Thyroid gland (tissue), 4 donors: ENCODE data around the gene RTKN. TPM values are rescaled to one million over a fixed set of nuclear protein-coding genes. Genes with fewer than 3 reads are reported as not detected.

Experiments
- DNase-seq, 2 donors: peaks; one replicate each; pipeline ENCODE4 v3.0.0-alpha.2; 2019
- H3K27ac ChIP-seq, 3 donors: fragments of 200-600 bp; sonication (generic); 1 replicate in 2 of 3; 2 replicates in 1 of 3; pipeline ENCODE4 v1.5.1; 2016 to 2019; ENCODE audit warnings: mild to moderate bottlenecking in 1 of 3, moderate library complexity in 1 of 3
- H3K27me3 ChIP-seq: fragments of 200-600 bp; sonication (generic); one replicate; pipeline ENCODE4 v1.5.1; 2019
- H3K36me3 ChIP-seq, 2 donors: fragments of 200-600 bp; sonication (generic); one replicate each; pipeline ENCODE4 v1.5.1; 2016 to 2019
- H3K4me1 ChIP-seq, 2 donors: fragments of 200-600 bp; sonication (generic); one replicate each; pipeline ENCODE4 v1.5.1; 2017 to 2019
- H3K4me3 ChIP-seq, 3 donors: fragments of 200-600 bp; sonication (generic); replicated peaks in 1 of 3; 1 replicate in 2 of 3; 2 replicates in 1 of 3; pipeline ENCODE4 v1.5.1; 2016; ENCODE audit warnings: mild to moderate bottlenecking in 1 of 3
- H3K9me3 ChIP-seq: fragments of 200-600 bp; sonication (generic); one replicate; pipeline ENCODE4 v1.5.1; 2017
- POLR2A ChIP-seq, 2 donors: fragments of 450-650 bp; IDR thresholded peaks; one replicate each; pipeline ENCODE4 v1.6.1; 2017; ENCODE audit warnings: antibody characterized with exemption in 2 of 2, mild to moderate bottlenecking in 2 of 2, moderate library complexity in 1 of 2
- WGBS, 2 donors: methylation state at CpG; one replicate each; pipeline ENCODE4 v1.1.5; 2017; 5-methylcytosine and 5-hydroxymethylcytosine counted together
- intact Hi-C: fragments of 100-400 bp; cut with DNase I; formaldehyde crosslinking; loops from one replicate; pipeline ENCODE4 v1.15.1; 2023
- total RNA-seq, 4 donors: library from RNA; depleted of rRNA; stranded (reverse); fragments of >200 nt; gene quantifications; one replicate each; pipeline ENCODE4 v1.2.3, GENCODE V29; 2016
- TF ChIP-seq, protein P1 (sequence below), 6 experiments: fragments of 200-600 bp in 3 of 6; fragments of 450-650 bp in 3 of 6; sonication (generic) in 3 of 6; IDR thresholded peaks; one replicate each; pipeline ENCODE4 v1.5.1; 2016 to 2019; ENCODE audit warnings: antibody characterized with exemption in 6 of 6, mild to moderate bottlenecking in 2 of 6, inconsistent platforms in 1 of 6, moderate library complexity in 1 of 6

The RTKN gene
- total RNA-seq, 4 donors from 2014 or later, result 24.5 to 41.9 (median 35.6) TPM

DNA sequence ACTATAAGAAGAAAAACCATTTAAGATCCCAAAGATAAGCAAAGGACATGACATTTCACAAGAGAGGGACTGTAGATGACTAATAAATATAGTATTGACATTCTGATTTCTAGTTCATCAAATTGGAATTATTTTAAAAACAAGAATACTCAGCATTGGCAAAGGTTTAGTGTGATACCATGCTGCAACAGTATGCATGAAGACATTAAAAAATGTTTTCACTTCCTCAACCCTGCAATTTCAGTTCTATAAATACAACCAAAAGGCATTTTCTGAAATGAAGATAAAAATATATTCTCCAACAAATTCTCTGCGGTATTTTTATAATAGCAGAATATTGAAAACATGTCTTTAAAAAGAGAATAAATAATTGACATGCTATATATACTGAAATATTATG lies 22.4 kb downstream of the RTKN start:
- TF ChIP-seq, protein P1, sequence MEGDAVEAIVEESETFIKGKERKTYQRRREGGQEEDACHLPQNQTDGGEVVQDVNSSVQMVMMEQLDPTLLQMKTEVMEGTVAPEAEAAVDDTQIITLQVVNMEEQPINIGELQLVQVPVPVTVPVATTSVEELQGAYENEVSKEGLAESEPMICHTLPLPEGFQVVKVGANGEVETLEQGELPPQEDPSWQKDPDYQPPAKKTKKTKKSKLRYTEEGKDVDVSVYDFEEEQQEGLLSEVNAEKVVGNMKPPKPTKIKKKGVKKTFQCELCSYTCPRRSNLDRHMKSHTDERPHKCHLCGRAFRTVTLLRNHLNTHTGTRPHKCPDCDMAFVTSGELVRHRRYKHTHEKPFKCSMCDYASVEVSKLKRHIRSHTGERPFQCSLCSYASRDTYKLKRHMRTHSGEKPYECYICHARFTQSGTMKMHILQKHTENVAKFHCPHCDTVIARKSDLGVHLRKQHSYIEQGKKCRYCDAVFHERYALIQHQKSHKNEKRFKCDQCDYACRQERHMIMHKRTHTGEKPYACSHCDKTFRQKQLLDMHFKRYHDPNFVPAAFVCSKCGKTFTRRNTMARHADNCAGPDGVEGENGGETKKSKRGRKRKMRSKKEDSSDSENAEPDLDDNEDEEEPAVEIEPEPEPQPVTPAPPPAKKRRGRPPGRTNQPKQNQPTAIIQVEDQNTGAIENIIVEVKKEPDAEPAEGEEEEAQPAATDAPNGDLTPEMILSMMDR (IDR thresholded peaks at IDR 0.05), result no peak
- no peak for TF ChIP-seq POLR2A (IDR thresholded peaks at IDR 0.05)
- 81 to 86% methylated on average over 1 of the region's 1 CpG for WGBS, 2 donors
- no peak for DNase-seq
- no peak overlapping the region for H3K27ac ChIP-seq
- no peak overlapping the region for H3K4me3 ChIP-seq
- H3K27me3 ChIP-seq, result no peaks in the 10 kb centered on the region
- H3K9me3 ChIP-seq, result no peaks in the 10 kb centered on the region
- peaks cover 23 to 25% of the 10 kb centered on the region in 2 donors for H3K4me1 ChIP-seq
- intact Hi-C loops, result no loop called here
- H3K36me3 ChIP-seq, result no peaks in the 10 kb centered on the region

DNA sequence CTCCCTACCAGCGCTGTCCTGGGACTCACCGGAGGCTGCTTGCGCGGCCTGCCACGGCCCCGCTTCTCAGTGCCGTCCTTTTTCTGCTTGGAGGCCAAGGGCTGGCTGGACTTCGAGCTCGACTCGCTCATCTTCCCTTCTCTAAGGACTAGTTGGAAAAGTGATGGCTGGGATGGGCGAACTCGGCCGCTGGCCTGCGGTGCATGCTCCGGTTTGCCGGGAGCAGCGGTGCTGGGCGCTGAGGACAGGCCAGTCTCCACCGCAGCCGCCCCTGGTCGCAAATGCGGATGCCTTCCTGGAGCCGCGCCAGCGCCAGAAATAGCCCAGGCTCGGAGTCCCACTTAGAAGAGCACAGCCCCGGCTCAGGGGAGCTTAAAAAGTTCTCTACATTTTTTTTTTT lies 23.4 kb downstream of the RTKN start:
- no peaks in the 10 kb centered on the region for H3K27me3 ChIP-seq
- intact Hi-C loops, result no loop called here
- H3K4me3 ChIP-seq, result no peak overlapping the region
- H3K27ac ChIP-seq, result no peak overlapping the region
- TF ChIP-seq, protein P1 (IDR thresholded peaks at IDR 0.05), result no peak
- no peak for TF ChIP-seq POLR2A (IDR thresholded peaks at IDR 0.05)
- H3K9me3 ChIP-seq, result no peaks in the 10 kb centered on the region
- peaks cover 26 to 29% of the 10 kb centered on the region in 2 donors for H3K4me1 ChIP-seq
- DNase-seq, result no peak
- WGBS, 2 donors, result 79 to 81% methylated on average over 27 of the region's 27 CpGs
- H3K36me3 ChIP-seq, result no peaks in the 10 kb centered on the region

DNA sequence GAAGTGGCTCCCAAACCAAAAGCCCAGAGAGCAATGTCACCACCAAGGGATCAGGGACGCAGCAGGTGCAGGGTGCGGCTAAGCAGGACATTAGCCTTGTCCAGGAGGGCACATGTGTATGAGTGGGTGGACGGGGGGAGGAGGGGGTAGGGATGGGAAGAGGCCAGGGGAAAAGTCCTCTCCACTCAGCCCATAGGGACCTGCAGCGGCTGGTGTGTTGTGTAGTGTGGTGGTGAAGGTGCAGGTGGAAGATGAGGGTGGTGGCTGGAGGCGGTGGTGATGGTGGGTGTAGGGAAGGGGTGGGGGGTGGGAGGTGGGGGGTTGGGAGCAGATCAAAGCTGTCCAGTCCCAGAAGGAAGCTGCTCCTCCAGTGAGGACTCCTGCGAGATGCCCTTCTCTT lies 24.0 kb downstream of the RTKN start:
- Histone ChIP-seq H3K27me3 (no peaks in the 10 kb centered on the region), H3K4me1 (peaks cover 26 to 29% of the 10 kb centered on the region in 2 donors), H3K4me3 (no peak overlapping the region), H3K36me3 (no peaks in the 10 kb centered on the region), H3K9me3 (no peaks in the 10 kb centered on the region), H3K27ac (no peak overlapping the region)
- TF ChIP-seq, protein P1 (IDR thresholded peaks at IDR 0.05), result no peak
- no peak for TF ChIP-seq POLR2A (IDR thresholded peaks at IDR 0.05)
- WGBS, 2 donors, result 84 to 97% methylated on average over 5 to 6 of the region's 6 CpGs
- DNase-seq, result no peak
- intact Hi-C loops, result no loop called here

DNA sequence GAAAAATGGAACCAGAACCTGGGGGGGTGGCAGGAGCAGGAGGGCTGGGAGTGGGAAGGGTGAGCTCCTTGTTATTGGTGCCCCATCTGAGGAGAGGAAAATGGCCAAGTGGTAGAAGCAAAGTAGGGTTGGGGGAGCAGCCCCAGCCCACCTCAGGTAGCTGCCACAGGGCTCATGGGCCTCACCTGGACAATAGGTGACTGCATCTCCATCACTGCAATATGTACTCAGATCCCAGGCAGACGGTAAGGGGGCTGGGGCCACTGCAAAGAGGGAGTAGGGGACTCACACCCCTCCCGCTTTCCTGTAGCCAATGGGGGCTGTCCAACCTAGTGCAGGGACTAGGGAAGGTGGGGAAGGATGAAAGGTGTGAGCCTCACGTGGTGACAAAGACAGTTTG lies 24.5 kb downstream of the RTKN start:
- 79 to 93% methylated on average over 3 of the region's 3 CpGs for WGBS, 2 donors
- intact Hi-C loops, result no loop called here
- Histone ChIP-seq H3K9me3 (no peaks in the 10 kb centered on the region), H3K27me3 (no peaks in the 10 kb centered on the region), H3K36me3 (no peaks in the 10 kb centered on the region), H3K4me1 (peaks cover 24 to 27% of the 10 kb centered on the region in 2 donors), H3K4me3 (no peak overlapping the region), H3K27ac (no peak overlapping the region)
- TF ChIP-seq, protein P1 (IDR thresholded peaks at IDR 0.05), result no peak
- no peak for TF ChIP-seq POLR2A (IDR thresholded peaks at IDR 0.05)
- DNase-seq, result no peak

DNA sequence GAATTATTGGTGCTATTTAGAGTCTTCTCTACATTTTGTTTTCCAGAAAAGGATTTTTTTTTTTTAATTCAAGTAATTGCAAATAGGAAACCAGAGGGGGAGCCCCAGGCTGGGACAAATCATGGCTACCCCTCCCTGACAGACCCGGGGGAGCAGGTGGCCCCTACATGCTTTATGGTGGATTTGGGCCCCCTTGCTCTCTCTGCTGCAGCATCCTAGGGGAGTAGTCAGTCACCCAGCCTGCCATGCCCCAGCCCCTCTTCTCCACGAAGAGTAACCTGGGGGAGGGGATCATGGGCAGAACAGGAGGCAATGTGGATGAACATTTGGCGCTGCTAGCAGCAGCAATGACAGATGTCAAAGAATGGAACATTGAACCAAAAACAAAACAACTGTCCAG lies 25.0 kb downstream of the RTKN start:
- Histone ChIP-seq H3K27ac (no peak overlapping the region), H3K27me3 (no peaks in the 10 kb centered on the region), H3K4me3 (no peak overlapping the region), H3K9me3 (no peaks in the 10 kb centered on the region), H3K4me1 (peaks cover 20 to 25% of the 10 kb centered on the region in 2 donors), H3K36me3 (no peaks in the 10 kb centered on the region)
- DNase-seq, result no peak
- no peak for TF ChIP-seq POLR2A (IDR thresholded peaks at IDR 0.05)
- TF ChIP-seq, protein P1 (IDR thresholded peaks at IDR 0.05), result no peak
- intact Hi-C loops, result no loop called here
- 73 to 77% methylated on average over 3 of the region's 3 CpGs for WGBS, 2 donors
